Occipital lobe (tissue), 2 donors: Measurements from ENCODE around the gene TLX2. TPM values are rescaled to one million over a fixed set of nuclear protein-coding genes. Genes with fewer than 3 reads are reported as not detected.
A peak's percentile ranks its signal among the peaks of the same experiment; 100 is the strongest.

Source experiments
- DNase-seq: peaks from one replicate; lab custom pipeline; 2025; lab: John Stamatoyannopoulos, UW
- total RNA-seq: library from RNA; depleted of rRNA; stranded (reverse); fragments of >200 nt; gene quantifications from one replicate; pipeline ENCODE4 v1.2.3, GENCODE V29; 2014

TLX2 gene
- total RNA-seq, 1 donor from 2014 or later, result not detected

- no peak for DNase-seq
Observed at GRCh38 chr2:74496997-74497776, 17.1 kb upstream of the TLX2 start.

DNA sequence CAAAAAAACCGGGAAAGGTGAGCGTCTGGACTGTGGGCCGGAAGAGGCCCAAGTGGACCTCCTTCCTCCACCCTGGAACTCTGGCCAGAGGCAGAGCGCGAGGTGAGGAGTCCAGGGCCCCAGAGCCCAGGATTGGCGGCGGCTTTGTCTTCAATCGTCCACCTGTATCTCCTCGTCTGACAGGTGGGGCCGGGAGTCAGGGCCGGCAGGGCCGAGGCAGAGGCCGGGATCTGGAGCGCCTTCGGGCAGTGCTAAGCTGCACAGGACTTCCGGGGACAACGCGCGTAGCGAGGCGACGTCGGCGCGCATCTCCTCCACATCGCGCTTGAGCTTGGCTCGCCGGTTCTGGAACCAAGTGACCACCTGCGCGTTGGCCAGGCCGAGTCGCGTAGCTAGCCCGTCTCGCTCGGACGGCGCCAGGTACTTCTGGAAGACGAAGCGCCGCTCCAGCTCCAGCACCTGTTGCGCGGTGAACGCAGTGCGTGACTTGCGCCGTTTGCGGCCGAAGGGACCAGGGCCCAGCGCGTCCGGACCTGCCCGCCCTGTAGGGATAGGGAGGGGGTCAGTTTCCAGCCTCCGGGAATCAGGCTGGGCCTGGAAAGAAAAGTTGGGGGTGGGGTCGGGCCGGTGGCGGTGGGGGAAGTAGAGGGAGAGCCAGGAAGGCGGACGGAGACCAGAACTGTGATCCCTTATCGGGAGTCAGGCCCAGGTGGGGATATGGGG, 16.3 kb upstream of the TLX2 start:
- DNase-seq, result no peak

GRCh38 chr2:74498500-74499266, 15.6 kb upstream of the TLX2 start:
- no peak for DNase-seq

GRCh38 chr2:74499267-74499939, 14.8 kb upstream of the TLX2 start, which contains the start of gene LBX2:
TSS of gene LBX2 (minus strand) at chr2:74499603. CDS start at chr2:74499537, 66 bp downstream.
- no peak for DNase-seq

DNA sequence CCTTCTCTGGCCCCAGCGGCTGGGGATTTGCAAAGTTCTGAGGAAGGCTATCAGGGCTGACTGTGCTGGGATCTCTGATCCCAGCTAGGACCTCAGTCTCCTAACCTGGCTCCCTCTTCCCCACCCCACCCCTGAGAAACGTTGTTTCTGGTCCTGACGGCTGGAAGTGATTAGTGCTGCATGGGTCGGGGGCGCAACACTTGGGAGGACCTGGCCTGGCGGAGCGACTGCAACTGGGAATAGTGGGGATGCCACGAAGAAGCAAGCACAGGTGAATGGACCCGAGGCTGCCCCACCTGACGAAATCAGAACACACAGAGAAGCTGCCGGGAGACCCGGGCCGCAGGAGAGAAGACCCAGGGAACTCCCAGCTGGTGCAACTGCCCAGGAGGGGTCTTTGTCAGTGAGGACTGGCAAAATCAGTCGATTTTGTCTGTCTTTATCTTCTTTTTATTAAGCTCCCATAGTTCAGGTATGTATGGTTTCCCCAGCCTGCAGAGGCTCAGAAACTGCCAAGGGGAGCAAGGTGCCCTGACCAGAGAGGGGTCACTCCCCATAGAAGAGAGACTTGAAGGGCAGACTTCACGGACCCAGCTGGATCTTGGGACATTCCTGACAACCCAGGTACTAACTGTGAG, 14.2 kb upstream of the TLX2 start:
- DNase-seq, result no peak

DNA sequence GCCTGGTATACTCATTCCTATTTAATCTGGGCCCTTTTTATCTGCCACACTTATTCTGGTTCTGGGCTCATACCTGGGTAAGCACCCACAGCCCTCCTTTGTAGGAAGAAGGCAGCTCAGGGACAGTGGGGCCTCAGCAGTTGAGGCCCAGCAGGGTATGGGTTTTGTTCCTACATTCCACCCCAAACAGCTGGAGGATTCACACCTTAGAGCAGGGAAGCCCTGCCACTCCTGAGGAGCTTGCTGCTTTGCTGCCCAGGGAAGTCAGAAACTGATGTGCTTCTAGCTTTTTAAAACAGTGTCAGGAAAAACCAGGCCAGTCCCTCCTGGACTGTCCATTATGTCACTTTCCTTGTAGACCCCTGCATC, 13.7 kb upstream of the TLX2 start:
- no peak for DNase-seq

DNA sequence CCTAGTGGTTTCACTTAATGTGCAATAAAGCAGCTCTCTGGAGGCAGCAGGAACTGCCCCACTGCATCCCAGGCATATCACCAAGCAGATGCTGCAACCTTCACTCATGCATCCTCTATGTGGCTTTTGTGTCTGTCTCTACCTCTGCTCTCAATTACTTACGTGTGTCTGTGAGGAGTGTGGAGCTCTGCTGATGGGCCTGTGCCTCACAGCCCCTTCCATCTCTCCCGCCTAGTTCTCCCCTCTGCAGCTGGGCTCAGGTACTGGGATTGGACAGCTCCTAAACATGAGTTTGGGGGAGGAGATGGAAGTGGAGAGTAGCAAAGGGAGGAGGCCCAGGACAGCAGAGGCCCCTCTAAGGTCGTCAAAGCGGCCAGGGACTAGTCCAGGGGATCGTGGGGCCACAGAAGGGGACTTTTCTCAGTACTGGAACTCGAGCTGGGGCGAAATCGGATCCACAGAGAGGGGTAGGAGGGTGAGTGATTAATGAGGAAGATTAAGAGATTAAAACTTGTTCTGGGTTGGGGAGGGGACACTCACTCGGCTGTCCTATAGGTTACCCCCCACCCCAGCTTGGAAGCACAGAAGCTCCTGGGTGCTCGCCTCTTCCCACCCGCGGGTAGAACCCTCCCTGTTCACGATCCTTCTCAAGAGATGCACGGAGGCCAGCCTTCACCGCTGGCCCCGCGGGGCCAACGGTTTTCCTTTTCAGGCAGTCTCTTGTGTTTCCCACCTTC, 12.7 kb upstream of the TLX2 start:
- no peak for DNase-seq

DNA sequence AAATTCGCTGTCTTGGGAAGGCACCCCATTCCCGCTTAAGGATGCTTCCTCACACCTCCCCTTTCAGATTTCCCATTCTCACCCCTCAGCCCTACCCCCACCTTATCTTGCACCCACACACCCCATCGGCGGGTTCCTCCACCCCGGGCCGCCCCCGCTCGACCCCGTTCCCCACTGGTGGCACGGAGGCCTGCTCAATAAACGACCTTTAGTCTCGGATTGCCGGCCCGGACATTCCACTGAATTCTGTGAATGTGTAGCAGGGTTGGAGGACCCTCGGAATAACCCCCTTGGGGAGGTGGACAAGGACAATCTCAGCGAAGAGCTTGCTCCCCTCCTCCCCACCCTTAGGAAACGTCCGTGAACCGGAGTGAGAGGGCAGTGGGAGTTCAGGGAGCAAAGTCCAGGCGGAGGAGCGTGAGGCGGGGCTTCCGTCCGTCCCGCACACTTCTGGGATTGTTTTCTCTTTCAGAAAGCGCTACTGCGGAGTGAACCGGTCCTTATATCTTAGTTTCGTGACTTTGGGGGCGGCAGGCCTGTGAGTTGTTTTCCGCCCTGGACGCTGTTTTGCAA, 12.0 kb upstream of the TLX2 start:
- DNase-seq, result no peak

DNA sequence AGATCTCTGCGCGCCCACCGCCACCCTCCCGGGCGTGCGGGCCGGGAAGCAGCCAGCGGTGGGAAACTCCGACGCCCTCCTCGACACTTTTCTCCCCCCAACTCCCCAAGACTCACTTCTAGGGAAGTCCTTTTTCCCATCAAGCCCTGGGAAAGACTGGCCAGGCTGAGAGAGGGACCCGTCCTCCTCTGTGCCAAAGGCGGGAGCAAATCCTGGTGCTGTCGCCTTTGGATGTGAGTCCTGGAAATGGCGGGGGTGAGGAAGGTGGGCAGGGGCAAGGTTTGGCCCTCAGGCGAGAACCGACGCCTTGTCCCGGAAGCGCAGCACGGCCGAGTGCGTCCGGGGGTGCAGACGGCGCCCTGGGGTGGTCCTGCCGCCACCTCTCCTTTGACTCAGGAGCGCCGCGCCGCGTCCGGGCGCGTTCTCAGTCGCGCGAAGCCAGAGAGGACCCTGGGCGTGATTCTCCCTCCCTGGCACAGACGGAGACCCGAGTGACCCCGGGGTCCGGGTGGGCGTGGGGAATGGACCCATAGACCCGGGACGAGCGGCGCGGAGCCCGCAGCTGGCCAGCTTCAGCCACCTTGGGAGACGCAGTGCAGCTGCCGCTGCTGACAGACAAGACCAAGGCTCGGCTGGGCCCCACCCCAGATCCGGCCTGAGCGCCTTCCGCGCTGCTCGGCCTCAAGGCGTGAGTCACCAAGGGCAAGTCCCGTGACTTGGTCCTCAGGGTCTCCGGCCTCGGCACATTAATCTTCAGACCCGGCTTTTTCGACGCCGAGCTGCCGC, 11.3 kb upstream of the TLX2 start:
- DNase-seq, result no peak

- no peak for DNase-seq
Observed at GRCh38 chr2:74503506-74504475, 10.5 kb upstream of the TLX2 start.

- no peak for DNase-seq
Observed at GRCh38 chr2:74504591-74504990, 9.7 kb upstream of the TLX2 start.

DNA sequence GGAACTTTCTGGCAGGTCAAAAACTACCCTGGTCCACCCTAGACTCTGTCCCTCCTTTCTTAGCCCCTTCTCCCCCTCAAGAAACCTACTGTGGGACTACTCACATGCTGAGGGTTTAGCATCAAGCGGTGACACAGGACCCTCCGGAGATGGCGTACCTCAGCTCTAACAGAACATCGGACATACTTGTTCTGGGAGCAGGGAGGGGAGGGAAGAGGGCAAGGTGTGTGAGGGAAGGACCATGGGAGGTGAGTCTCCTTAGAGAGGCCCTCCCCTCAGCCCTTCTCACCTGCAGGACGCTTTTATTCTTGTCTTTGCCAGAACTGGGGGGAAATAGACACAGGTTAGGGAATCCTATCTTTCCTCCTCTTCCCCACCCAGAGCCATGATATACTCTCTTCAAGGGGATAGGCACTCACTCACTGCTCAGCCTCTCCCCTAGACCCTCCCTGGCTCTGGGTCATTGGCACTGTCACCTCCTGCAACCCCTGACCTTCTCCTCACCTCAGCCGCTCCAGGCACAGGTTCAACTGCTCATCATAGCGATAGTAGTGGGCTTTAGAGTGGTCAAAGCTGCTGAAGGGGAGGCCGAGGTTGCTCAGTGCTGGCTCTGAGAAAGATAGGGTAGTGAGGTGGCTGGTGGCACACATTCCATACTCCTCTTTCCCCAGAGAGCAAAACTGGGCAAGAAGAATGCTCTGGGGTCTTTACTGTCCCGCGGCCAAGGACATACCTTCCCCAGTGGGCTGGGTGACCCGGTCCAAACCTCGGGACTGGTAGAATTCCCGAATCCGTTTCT, 8.6 kb upstream of the TLX2 start:
- no peak for DNase-seq

- peak; percentile 94 for DNase-seq
Observed at GRCh38 chr2:74507145-74507925, 6.9 kb upstream of the TLX2 start, which contains the start of gene PCGF1. TSS of gene PCGF1 (minus strand) at chr2:74507695. CDS start at chr2:74507668, 27 bp downstream.

GRCh38 chr2:74507926-74508520, 6.2 kb upstream of the TLX2 start:
- DNase-seq, result no peak

DNA sequence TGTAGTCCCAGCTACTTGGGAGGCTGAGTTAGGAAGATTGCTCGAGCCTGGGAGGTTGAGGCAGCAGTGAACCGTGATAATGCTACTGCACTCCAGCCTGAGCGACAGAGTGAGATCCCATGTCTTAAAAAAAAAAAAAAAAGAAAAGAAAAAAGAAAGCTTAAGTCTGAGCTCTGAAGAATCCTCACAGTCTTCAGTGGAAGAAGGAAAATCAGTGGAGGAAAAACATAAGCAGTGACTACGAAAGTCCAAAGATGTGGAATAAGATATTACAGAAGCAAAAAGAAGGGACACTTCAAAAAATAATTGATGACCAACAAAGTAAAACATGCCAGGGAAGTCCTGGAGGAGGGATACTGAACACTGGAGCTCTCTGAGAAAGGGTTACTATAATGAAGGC, 4.0 kb upstream of the TLX2 start:
- DNase-seq, result no peak
